IgD-negative memory B cell (primary cell): ENCODE data around the gene SDF4. TPM values are rescaled to one million over a fixed set of nuclear protein-coding genes. Genes with fewer than 3 reads are reported as not detected.

Experiments used
- H3K27ac Mint-ChIP-seq, 3 donors: one replicate each; pipeline ENCODE4 v1.8.0; 2020 to 2022; ENCODE audit warnings: mild to moderate bottlenecking in 3 of 3, mixed read lengths in 3 of 3, moderate library complexity in 1 of 3
- H3K27me3 Mint-ChIP-seq: one replicate; pipeline ENCODE4 v1.8.0; 2021; ENCODE audit warnings: mixed read lengths
- H3K36me3 Mint-ChIP-seq: one replicate; pipeline ENCODE4 v1.8.0; 2020; ENCODE audit warnings: mild to moderate bottlenecking, mixed read lengths
- H3K4me1 Mint-ChIP-seq, 3 donors: one replicate each; pipeline ENCODE4 v1.8.0; 2020 to 2022; ENCODE audit warnings: mixed read lengths in 3 of 3, mild to moderate bottlenecking in 1 of 3
- H3K4me3 Mint-ChIP-seq, 4 donors: one replicate each; pipeline ENCODE4 v1.8.0; 2020 to 2022; ENCODE audit warnings: mild to moderate bottlenecking in 4 of 4, mixed read lengths in 4 of 4, moderate library complexity in 3 of 4
- H3K9me3 Mint-ChIP-seq, 3 donors: one replicate each; pipeline ENCODE4 v1.8.0; 2020 to 2021; ENCODE audit warnings: mixed read lengths in 3 of 3, mild to moderate bottlenecking in 1 of 3
- polyA plus RNA-seq: library from polyadenylated mRNA; unstranded; fragments of 300-500 nt; fragmentation: Illumina TruSeq; gene quantifications from one replicate; pipeline ENCODE4 v1.2.3, GENCODE V29; 2021

The SDF4 gene
- polyA plus RNA-seq, 1 donor from 2014 or later = 121 TPM

DNA sequence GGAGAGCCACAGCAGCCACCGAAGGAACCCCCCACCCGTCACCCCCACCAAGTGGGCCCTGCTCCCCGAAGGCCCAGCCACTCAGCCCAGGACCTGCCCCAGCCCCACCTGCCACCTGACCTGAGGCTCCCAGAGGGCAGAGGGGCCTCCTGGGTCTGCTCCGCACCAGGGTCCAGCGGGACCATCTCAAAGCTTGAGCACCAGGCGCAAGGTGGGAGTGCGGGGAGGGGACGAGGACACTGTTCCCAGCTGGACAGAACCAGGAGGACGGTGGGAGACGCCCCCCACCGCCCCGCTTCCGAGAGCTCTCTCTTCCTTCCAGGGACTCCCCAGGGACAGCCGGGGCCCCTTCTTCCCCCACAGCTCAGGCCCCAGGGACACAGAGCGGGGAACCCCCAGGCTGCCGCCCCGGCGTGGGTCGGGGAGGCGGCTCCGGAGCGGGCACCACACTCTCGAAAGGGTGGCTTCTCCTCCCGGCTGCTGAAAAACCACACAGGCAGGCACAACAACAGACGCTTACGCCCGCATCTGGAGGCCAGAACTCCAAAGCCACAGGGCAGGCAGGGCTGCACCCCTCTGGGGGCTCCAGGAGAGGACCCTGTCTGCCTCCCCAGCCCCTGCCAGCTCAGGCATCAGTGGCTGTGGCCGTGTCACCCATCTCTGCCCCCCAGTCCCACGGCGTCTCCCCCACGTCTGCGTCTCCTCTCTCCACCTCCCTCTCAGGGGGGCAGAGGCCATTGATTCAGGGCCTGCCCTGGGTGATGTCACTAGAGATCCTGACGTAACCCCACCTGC lies 60.1 kb downstream of the SDF4 start:
- Mint-ChIP-seq H3K4me3 (peak overlapping the region; percentile 52 to 87 (median 73)), H3K27me3 (peaks cover 12% of the 10 kb centered on the region), H3K9me3 (no peaks in the 10 kb centered on the region), H3K4me1 (peaks cover 9 to 18% (median 12%) of the 10 kb centered on the region in 3 donors), H3K36me3 (no peaks in the 10 kb centered on the region), H3K27ac (peak overlapping the region in 2 of 3 donors; percentile 78 to 96)

DNA sequence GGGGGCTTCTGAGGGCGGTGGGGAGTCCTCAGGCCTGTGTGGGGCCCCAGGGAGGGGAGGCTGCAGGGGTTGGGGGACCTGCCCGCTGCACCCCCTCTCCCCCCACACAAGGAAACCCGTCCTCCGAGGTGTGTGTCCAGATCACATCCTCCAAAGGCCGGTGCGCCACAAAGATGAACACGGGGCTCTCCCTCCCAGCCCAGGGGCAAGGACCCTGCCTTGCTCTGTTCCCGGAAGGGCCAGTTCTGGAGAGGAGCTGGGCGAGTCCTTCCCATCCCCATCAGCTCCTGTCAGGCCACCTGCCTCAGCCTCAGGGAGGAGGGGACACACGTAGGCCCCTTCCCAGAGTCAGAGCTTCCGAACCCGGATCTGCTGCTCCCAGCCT lies 60.6 kb downstream of the SDF4 start:
- Mint-ChIP-seq H3K9me3 (no peaks in the 10 kb centered on the region), H3K4me1 (peaks cover 9 to 17% (median 11%) of the 10 kb centered on the region in 3 donors), H3K4me3 (peak overlapping the region in 3 of 4 donors; percentile 64 to 87 (median 81)), H3K27me3 (peaks cover 8% of the 10 kb centered on the region), H3K36me3 (no peaks in the 10 kb centered on the region), H3K27ac (no peak overlapping the region)

DNA sequence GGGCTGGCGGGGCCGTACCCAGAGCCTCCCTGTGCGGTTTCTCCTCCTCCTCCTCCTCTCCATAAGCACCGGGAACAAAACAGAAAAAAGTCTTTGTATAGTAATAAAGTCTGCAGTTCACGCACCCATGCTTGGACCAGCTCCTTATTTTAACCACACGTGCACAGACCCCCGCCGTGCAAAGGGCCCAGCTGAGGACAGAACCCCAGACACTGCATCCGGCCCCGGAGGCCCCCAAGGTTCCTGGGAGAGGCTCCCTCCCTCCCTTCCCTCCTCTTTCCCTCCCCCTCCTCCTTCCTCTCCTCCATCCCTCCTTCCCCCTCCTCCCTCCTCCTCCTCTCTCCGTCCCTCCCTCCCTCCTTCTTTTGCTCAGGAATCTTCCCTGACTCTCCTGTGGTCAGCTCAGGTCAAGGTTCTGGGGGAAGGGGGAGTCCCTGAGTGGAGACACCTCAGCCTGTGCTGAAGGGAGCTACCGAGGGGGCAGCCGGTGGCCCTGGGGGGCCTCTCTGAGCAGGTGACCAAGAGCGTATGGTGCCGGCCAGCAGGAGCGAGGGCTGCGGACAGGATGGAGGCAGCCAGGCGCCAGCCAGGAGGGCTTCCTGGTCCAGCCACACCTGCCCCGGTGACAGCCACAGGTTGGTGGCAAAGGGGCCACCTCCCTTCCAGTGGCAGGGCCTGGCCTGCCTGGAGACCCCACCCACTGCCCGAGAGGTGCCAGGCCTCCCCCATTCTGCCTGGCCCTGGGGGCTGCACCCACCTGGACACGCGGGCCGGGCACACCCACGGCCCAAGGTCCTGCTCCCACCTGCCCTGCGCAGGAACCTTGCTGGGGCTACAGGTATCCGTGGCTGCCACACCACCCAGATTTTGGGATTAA lies 61.3 kb downstream of the SDF4 start:
- Mint-ChIP-seq H3K27ac (peak overlapping the region in 1 of 3 donors; percentile 49), H3K36me3 (no peaks in the 10 kb centered on the region), H3K27me3 (peaks cover 8% of the 10 kb centered on the region), H3K4me3 (peak overlapping the region; percentile 38 to 78 (median 58)), H3K4me1 (peaks cover 9 to 18% (median 10%) of the 10 kb centered on the region in 3 donors), H3K9me3 (no peaks in the 10 kb centered on the region)

DNA sequence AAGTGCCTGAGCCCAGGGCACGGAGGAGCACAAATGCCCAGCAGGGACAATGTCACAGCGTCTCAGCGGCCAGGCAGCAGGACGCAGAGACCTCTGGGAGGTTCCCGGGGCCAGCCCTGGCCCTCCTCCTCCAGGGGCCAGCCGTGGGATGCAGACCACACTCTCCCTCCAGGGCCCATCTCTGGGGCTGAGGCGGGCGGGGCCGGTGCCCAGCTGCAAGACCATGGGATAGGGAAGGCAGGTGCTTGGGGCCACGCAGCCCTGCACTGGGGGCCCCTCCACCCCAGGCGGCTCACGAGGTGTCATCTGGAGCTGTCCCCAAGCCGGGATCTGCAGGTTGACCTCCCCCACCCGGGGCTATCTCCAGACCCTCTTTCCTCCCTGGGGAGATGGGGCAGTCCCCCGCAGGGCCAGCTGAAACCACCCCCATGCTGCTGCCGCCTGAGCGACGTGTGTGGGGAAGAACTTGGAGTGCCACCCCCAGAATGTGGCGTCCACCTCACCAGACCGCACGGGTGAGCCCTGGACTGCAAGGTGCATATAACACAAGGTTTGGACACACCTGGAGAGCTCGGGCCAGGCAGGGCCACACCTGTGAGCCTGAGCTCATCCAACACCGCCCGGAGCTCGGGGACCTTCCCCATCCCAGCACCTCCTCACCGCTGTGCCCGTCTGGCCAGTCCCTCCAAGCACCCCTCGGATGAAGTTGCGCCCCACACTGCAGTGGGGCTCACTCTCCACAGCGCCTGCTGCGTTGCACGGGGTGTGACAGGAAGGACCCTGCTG lies 62.2 kb downstream of the SDF4 start:
- Mint-ChIP-seq H3K27me3 (peaks cover 8% of the 10 kb centered on the region), H3K27ac (peak overlapping the region in 1 of 3 donors; percentile 49)

DNA sequence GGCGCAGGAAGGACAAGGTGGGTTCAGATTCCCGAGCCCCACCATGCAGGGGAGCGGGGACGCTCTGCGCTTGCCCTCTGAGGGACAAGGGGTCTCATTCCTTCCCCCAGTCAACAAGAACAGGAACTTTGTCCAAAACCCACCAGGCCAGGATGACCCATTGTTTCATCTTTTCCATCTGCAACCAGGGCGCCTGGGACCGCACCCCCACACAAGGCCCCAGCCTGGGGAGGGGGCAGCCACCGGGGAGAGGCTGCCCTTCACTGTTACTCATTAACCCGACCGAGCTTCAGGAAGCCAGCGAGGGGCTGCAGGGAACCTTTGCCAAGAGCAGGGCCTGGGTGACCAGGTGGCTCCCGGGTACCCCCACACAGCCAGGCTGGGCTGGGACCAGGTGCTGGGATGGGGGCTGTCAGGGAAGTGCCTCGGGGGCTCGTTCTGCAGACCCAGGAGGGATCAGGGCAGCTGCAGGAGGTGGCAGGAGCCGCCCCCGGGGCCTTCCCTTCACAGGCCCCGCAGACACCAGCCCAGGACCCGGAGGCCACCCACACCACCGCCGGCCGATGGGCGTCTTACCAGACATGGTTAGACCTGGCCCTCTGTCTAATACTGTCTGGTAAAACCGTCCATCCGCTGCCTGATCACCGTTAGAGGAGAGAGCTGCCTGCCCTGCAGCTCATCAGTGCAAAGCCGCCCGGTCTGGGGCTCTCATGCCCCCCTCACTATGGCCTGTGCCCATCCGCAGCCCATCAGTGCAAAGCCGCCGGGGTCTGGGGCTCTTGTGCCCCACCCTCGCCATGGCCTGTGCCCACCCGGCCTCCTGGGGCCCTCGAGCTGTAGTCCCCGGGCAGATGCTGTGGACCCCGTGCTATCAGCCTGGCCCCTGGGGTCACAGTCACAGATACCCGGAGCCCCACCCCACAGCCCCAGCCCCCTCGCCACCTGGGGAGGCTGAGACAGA lies 63.1 kb downstream of the SDF4 start:
- H3K4me1 Mint-ChIP-seq = peaks cover 10 to 20% (median 14%) of the 10 kb centered on the region in 3 donors
- peak overlapping the region in 2 of 4 donors; percentile 1 to 72 for H3K4me3 Mint-ChIP-seq
- H3K27ac Mint-ChIP-seq = no peak overlapping the region
- H3K27me3 Mint-ChIP-seq = peaks cover 8% of the 10 kb centered on the region
- H3K36me3 Mint-ChIP-seq = no peaks in the 10 kb centered on the region
- no peaks in the 10 kb centered on the region for H3K9me3 Mint-ChIP-seq

More for the DNA sequence above, 62.2 kb downstream of the SDF4 start:
- peak overlapping the region; percentile 38 to 78 (median 58) for H3K4me3 Mint-ChIP-seq
- peaks cover 9 to 15% (median 10%) of the 10 kb centered on the region in 3 donors for H3K4me1 Mint-ChIP-seq
- H3K9me3 Mint-ChIP-seq = no peaks in the 10 kb centered on the region
- no peaks in the 10 kb centered on the region for H3K36me3 Mint-ChIP-seq

DNA sequence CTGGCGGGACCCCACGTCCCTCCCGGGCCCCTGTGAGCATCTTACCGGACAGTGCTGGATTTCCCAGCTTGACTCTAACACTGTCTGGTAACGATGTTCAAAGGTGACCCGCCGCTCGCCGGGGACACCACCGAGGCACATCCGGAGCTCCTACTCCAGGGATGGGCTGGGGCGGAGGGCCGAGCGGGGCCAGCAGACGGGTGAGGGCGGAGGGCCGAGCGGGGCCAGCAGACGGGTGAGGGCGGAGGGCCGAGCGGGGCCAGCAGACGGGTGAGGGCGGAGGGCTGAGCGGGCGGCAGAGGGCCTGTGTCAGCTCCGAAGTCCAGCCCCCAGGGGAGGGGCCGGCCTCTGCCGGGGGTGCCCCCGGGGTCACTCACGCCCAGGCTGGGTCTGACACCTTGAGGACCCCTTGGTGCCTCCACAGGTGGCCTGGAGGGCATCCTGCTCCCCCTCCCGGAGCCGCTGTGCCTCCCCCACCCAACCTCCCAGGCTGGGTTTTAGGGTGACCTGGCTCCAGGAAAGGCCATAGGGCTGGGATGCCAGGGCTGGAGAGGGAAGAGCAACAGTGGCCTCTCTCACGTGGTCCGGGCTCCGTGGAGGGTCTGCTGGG lies 63.9 kb downstream of the SDF4 start:
- H3K36me3 Mint-ChIP-seq = no peaks in the 10 kb centered on the region
- no peaks in the 10 kb centered on the region for H3K9me3 Mint-ChIP-seq
- peaks cover 10% of the 10 kb centered on the region for H3K27me3 Mint-ChIP-seq
- peak overlapping the region in 1 of 4 donors; percentile 1 for H3K4me3 Mint-ChIP-seq
- peaks cover 10 to 20% (median 14%) of the 10 kb centered on the region in 3 donors for H3K4me1 Mint-ChIP-seq
- H3K27ac Mint-ChIP-seq = no peak overlapping the region

DNA sequence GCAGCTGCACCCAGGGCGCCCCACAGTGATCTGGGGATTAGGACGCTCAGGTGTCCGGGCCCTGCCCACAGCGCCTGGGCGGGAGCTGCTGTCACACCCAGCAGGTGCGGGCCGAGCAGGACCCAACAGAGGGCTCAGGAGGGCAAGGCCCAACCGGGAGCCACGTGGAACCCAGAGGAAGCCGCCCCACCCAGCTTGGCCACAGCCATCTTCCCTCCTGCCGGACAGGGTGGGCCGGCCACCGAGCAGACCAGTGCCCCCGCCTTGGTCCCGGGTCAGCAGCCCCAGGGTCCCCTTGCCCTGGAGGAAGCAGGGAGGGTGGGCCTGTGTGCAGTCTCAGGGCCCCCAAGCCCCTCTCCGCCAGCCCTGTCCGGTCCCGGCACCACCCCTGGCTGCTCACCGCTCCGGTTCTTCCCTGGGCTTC lies 64.4 kb downstream of the SDF4 start:
- H3K36me3 Mint-ChIP-seq = no peaks in the 10 kb centered on the region
- H3K27me3 Mint-ChIP-seq = peaks cover 9% of the 10 kb centered on the region
- H3K4me1 Mint-ChIP-seq = peaks cover 10 to 20% (median 13%) of the 10 kb centered on the region in 3 donors
- no peaks in the 10 kb centered on the region for H3K9me3 Mint-ChIP-seq
- H3K27ac Mint-ChIP-seq = no peak overlapping the region
- peak overlapping the region in 1 of 4 donors; percentile 5 for H3K4me3 Mint-ChIP-seq

Other genes starting within 250 kb of the SDF4 start
- gene PERM1, start 249.9 kb downstream of the SDF4 start, polyA plus RNA-seq = not detected
- gene HES4, start 231.9 kb downstream of the SDF4 start, polyA plus RNA-seq = not detected
- gene ISG15, start 218.5 kb downstream of the SDF4 start, polyA plus RNA-seq = 191 TPM
- 0.05 TPM for gene AGRN, start 211.9 kb downstream of the SDF4 start, polyA plus RNA-seq
- gene RNF223, start 157.7 kb downstream of the SDF4 start, polyA plus RNA-seq = not detected
- gene C1orf159, start 115.9 kb downstream of the SDF4 start, polyA plus RNA-seq = 7.9 TPM
- not detected for gene TTLL10, start 58.1 kb downstream of the SDF4 start, polyA plus RNA-seq
- 3.5 TPM for gene TNFRSF18, start 25.4 kb downstream of the SDF4 start, polyA plus RNA-seq
- not detected for gene TNFRSF4, start 17.8 kb downstream of the SDF4 start, polyA plus RNA-seq
- gene B3GALT6, start 236 bp upstream of the SDF4 start, polyA plus RNA-seq = 5.6 TPM
- gene C1QTNF12, start 14.7 kb upstream of the SDF4 start, polyA plus RNA-seq = 0.88 TPM
- 74.3 TPM for gene UBE2J2, start 41.9 kb upstream of the SDF4 start, polyA plus RNA-seq
- gene SCNN1D, start 48.4 kb upstream of the SDF4 start, polyA plus RNA-seq = not detected
- 10.5 TPM for gene ACAP3, start 75.9 kb upstream of the SDF4 start, polyA plus RNA-seq
- gene PUSL1, start 76.6 kb upstream of the SDF4 start, polyA plus RNA-seq = 21.0 TPM
- 65.8 TPM for gene INTS11, start 92.7 kb upstream of the SDF4 start, polyA plus RNA-seq
- 31.7 TPM for gene CPTP, start 92.8 kb upstream of the SDF4 start, polyA plus RNA-seq
- gene TAS1R3, start 99.3 kb upstream of the SDF4 start, polyA plus RNA-seq = 5.5 TPM
- 1.0 TPM for gene DVL1, start 117.4 kb upstream of the SDF4 start, polyA plus RNA-seq
- not detected for gene MXRA8, start 126.6 kb upstream of the SDF4 start, polyA plus RNA-seq
- gene AURKAIP1, start 143.2 kb upstream of the SDF4 start, polyA plus RNA-seq = 177 TPM
- gene CCNL2, start 167.3 kb upstream of the SDF4 start, polyA plus RNA-seq = 39.8 TPM
- gene MRPL20, start 175.3 kb upstream of the SDF4 start, polyA plus RNA-seq = 144 TPM
- gene ANKRD65, start 189.3 kb upstream of the SDF4 start, polyA plus RNA-seq = not detected
- not detected for gene VWA1, start 203.7 kb upstream of the SDF4 start, polyA plus RNA-seq
- 6.2 TPM for gene ATAD3C, start 217.7 kb upstream of the SDF4 start, polyA plus RNA-seq
- gene ATAD3B, start 239.8 kb upstream of the SDF4 start, polyA plus RNA-seq = 10.8 TPM